Gastrocnemius medialis (tissue), 4 donors: Measurements from ENCODE around the gene ELP2.

Experiments used
- CTCF ChIP-seq, 5 experiments: fragments of 450-650 bp in 3 of 5; fragments of 200-600 bp in 2 of 5; sonication (generic) in 2 of 5; IDR thresholded peaks in 4 of 5; conservative IDR thresholded peaks in 1 of 5; 1 replicate in 4 of 5; 2 replicates in 1 of 5; pipeline ENCODE4 v1.5.1; 2016 to 2019; ENCODE audit warnings: antibody characterized with exemption in 5 of 5, mild to moderate bottlenecking in 3 of 5, moderate library complexity in 3 of 5
- POLR2A ChIP-seq, 2 donors: fragments of 450-650 bp; IDR thresholded peaks; one replicate each; pipeline ENCODE4 v1.6.1; 2017; ENCODE audit warnings: antibody characterized with exemption in 2 of 2, mild to moderate bottlenecking in 2 of 2, moderate library complexity in 2 of 2

DNA sequence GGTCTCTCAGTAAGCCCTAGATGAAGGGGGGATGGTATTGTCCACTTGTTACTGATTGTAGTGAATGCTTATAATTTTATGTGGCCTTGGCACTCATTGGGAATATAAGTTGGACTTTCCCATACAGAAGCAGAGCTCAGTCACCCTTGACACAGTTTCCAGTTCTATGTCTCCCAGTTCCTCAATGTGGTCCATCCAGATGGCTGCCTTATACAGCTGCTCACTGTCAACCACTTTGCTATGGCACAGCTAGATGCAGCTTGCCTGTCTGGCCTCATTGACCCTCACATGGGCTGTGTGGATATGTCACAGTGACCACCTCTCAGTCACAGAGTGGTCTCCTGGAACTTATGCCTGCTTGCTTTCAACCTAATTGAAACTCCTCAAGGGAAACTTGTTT, 22.2 kb upstream of the ELP2 start:
- TF ChIP-seq CTCF (IDR thresholded peaks at IDR 0.05 in 4 of 5, conservative IDR thresholded peaks at IDR 0.05 in 1 of 5), result no peak
- TF ChIP-seq POLR2A (IDR thresholded peaks at IDR 0.05), result no peak
